T-helper 2 cell treated with Interferon-gamma antibody and Interleukin-4, amounts not matched to agents 5 μg/mL and 100 μg/mL, for 36 hours (primary cell): ENCODE data around the gene HTRA2.

Experiments
- DNase-seq: peaks from one replicate; pipeline ENCODE4 v3.0.0; 2021; ENCODE audit warnings: low spot score
- H3K27ac Mint-ChIP-seq: one replicate; pipeline ENCODE4 v1.8.0; 2021; ENCODE audit warnings: mild to moderate bottlenecking, mixed read lengths
- H3K27me3 Mint-ChIP-seq: one replicate; pipeline ENCODE4 v1.8.0; 2021; ENCODE audit warnings: low read depth, mixed read lengths
- H3K36me3 Mint-ChIP-seq: one replicate; pipeline ENCODE4 v1.8.0; 2021; ENCODE audit warnings: low read depth, mixed read lengths
- H3K4me1 Mint-ChIP-seq: one replicate; pipeline ENCODE4 v1.8.0; 2021; ENCODE audit warnings: low read depth, mixed read lengths
- H3K4me3 Mint-ChIP-seq: one replicate; pipeline ENCODE4 v1.8.0; 2022; ENCODE audit warnings: mild to moderate bottlenecking, moderate library complexity, mixed read lengths
- H3K9me3 Mint-ChIP-seq: one replicate; pipeline ENCODE4 v1.8.0; 2021; ENCODE audit warnings: mixed read lengths

HTRA2 gene

GRCh38 chr2:74516650-74517049 lies 13.1 kb upstream of the HTRA2 start:
- Mint-ChIP-seq H3K27me3 (peaks cover 73% of the 10 kb centered on the region), H3K9me3 (no peaks in the 10 kb centered on the region), H3K36me3 (peaks cover 8% of the 10 kb centered on the region), H3K27ac (no peak overlapping the region), H3K4me1 (peaks cover 16% of the 10 kb centered on the region), H3K4me3 (peak overlapping the region; percentile 76)
- DNase-seq, result no peak

DNA sequence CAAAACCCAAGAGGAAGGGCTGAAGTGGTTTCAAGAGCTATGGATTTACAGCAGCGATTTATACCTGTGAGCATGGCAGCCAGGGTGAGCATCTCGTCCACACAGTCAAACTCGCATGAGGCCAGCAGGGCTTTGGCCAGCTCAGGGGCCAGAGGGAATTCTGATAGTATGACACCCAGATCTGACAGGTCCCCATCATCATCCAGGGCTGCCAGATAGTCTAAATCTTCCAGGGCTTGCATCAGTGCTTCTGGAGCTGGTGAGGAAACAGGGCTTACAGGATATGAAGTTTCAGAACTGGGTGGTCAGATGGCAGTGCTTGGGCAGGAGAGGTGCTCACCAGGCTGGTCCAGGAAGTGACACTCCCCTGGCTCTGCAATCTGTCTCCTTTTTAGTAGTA lies 7.2 kb upstream of the HTRA2 start:
- Mint-ChIP-seq H3K36me3 (peaks cover 23% of the 10 kb centered on the region), H3K4me1 (peaks cover 14% of the 10 kb centered on the region), H3K27me3 (peaks cover 30% of the 10 kb centered on the region), H3K27ac (no peak overlapping the region), H3K9me3 (no peaks in the 10 kb centered on the region), H3K4me3 (no peak overlapping the region)
- no peak for DNase-seq

- peaks cover 20% of the 10 kb centered on the region for H3K4me1 Mint-ChIP-seq
Observed at GRCh38 chr2:74524005-74524404, 5.7 kb upstream of the HTRA2 start.

GRCh38 chr2:74524955-74525716 lies 4.6 kb upstream of the HTRA2 start:
- peaks cover 20% of the 10 kb centered on the region for H3K4me1 Mint-ChIP-seq
- H3K4me3 Mint-ChIP-seq, result no peak overlapping the region
- peaks cover 38% of the 10 kb centered on the region for H3K36me3 Mint-ChIP-seq
- no peak overlapping the region for H3K27ac Mint-ChIP-seq
- no peaks in the 10 kb centered on the region for H3K9me3 Mint-ChIP-seq
- DNase-seq, result no peak
- H3K27me3 Mint-ChIP-seq, result peaks cover 3% of the 10 kb centered on the region

More at GRCh38 chr2:74524005-74524404, 5.7 kb upstream of the HTRA2 start:
- H3K27ac Mint-ChIP-seq, result no peak overlapping the region
- peaks cover 15% of the 10 kb centered on the region for H3K27me3 Mint-ChIP-seq
- DNase-seq, result no peak
- H3K4me3 Mint-ChIP-seq, result no peak overlapping the region
- no peaks in the 10 kb centered on the region for H3K9me3 Mint-ChIP-seq
- H3K36me3 Mint-ChIP-seq, result peaks cover 35% of the 10 kb centered on the region

GRCh38 chr2:74525717-74526648 lies 3.8 kb upstream of the HTRA2 start, which contains the start of gene DQX1:
Gene DQX1, minus strand, starts transcription at chr2:74526231. Its CDS starts 502 bp downstream, at chr2:74525729.
- Mint-ChIP-seq H3K9me3 (no peaks in the 10 kb centered on the region), H3K4me1 (peaks cover 25% of the 10 kb centered on the region), H3K27me3 (no peaks in the 10 kb centered on the region), H3K36me3 (peaks cover 41% of the 10 kb centered on the region), H3K4me3 (peak within 1 kb of the TSS; percentile 44), H3K27ac (peak within 1 kb of the TSS; percentile 16)
- DNase-seq, result no peak

GRCh38 chr2:74526649-74527230 lies 3.0 kb upstream of the HTRA2 start:
- Mint-ChIP-seq H3K4me1 (peaks cover 32% of the 10 kb centered on the region), H3K27ac (peak overlapping the region; percentile 16), H3K4me3 (no peak overlapping the region), H3K36me3 (peaks cover 47% of the 10 kb centered on the region), H3K9me3 (no peaks in the 10 kb centered on the region), H3K27me3 (no peaks in the 10 kb centered on the region)
- no peak for DNase-seq

DNA sequence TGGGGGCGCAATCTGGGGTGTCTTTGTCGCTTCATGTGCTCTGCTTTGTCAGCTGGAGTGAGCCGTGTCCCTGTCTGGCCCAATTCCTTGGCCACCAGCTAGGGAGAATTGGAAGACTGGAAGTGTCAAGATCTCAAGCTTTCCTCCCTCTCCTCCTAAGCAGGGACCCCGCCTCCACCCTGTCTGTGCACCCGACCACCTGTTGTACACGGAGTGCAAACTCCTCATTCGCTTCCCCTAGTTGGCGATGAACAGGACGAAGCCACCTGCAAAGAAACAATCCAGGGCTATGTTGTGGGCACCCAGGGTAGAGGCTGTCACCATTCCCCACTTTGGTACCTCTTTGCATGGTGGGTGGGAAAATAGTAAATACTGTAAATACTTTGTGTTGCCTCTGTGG lies 2.0 kb upstream of the HTRA2 start:
- Mint-ChIP-seq H3K9me3 (no peaks in the 10 kb centered on the region), H3K27ac (peak overlapping the region; percentile 94)

DNA sequence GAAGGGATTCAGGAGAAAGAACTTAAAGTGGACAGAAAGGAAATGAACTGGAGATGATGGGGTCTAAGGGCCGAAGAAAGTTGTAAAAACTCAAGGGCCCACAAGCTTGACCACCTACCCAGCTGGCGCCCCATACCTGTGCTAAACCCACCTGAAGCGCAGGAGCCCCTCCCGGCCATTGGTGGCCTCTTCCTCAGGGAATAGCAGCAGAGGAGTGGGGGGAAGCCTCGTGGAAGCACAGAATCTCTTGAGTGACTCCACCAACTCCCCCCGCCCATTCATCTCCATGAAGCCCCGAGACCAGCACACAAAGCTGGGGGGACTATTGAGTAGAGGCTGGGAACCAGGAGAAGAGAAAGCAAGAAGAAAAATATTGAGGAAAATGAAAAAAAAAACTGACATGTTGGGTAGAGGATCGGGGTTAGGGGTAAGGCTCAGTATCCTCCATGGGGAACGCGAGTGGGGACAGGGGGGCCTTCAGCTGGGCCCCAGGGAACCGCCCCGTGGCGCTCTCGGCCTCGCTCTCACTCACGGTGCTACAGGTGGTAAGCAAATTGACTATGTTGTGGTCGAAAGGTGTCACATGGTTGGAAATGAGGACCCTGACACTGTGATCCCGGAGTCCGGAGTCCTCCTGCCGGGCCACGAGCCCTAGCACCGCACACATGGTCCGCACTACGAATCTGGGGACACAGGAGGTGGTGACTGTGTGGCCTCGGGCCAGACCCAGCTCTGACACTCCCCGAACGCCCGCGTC lies 955 bp upstream of the HTRA2 start:
- no peak for DNase-seq

More for the DNA sequence above, 2.0 kb upstream of the HTRA2 start:
- H3K36me3 Mint-ChIP-seq, result peaks cover 56% of the 10 kb centered on the region
- DNase-seq, result no peak
- H3K27me3 Mint-ChIP-seq, result no peaks in the 10 kb centered on the region
- H3K4me1 Mint-ChIP-seq, result peaks cover 38% of the 10 kb centered on the region
- peak overlapping the region; percentile 98 for H3K4me3 Mint-ChIP-seq

GRCh38 chr2:74530239-74531187 lies 780 bp downstream of the HTRA2 start:
- H3K36me3 Mint-ChIP-seq, result peaks cover 56% of the 10 kb centered on the region
- H3K9me3 Mint-ChIP-seq, result no peaks in the 10 kb centered on the region
- H3K4me1 Mint-ChIP-seq, result peaks cover 38% of the 10 kb centered on the region
- no peaks in the 10 kb centered on the region for H3K27me3 Mint-ChIP-seq
- H3K4me3 Mint-ChIP-seq, result peak overlapping the region; percentile 98
- H3K27ac Mint-ChIP-seq, result peak overlapping the region; percentile 94
- peak; percentile 64 for DNase-seq

More for the DNA sequence above, 955 bp upstream of the HTRA2 start:
- Mint-ChIP-seq H3K36me3 (peaks cover 58% of the 10 kb centered on the region), H3K4me3 (peak overlapping the region; percentile 98), H3K27me3 (no peaks in the 10 kb centered on the region), H3K4me1 (peaks cover 38% of the 10 kb centered on the region), H3K9me3 (no peaks in the 10 kb centered on the region), H3K27ac (peak overlapping the region; percentile 94)

DNA sequence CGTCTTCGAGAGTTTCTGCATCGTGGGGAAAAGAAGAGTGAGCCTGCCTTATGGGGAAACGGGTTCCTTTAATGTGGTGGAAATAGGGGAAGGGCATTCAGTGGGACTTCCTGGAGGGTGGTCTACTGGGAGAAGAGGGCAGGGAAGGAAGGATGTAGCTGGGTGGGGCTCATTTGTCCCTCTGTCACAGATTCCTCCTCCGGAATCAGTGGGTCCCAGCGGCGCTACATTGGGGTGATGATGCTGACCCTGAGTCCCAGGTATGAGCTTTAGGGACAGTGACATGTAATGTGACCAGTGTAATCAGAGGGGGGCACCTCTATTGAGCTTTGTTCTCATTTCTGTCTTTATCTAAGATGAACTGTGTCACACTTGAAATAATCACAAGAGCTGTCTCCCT lies 1.9 kb downstream of the HTRA2 start:
- H3K4me3 Mint-ChIP-seq, result peak overlapping the region; percentile 98
- peak overlapping the region; percentile 94 for H3K27ac Mint-ChIP-seq
- no peaks in the 10 kb centered on the region for H3K9me3 Mint-ChIP-seq
- no peak for DNase-seq
- no peaks in the 10 kb centered on the region for H3K27me3 Mint-ChIP-seq
- H3K36me3 Mint-ChIP-seq, result peaks cover 46% of the 10 kb centered on the region
- H3K4me1 Mint-ChIP-seq, result peaks cover 31% of the 10 kb centered on the region

- peaks cover 28% of the 10 kb centered on the region for H3K4me1 Mint-ChIP-seq
- H3K36me3 Mint-ChIP-seq, result peaks cover 40% of the 10 kb centered on the region
- no peaks in the 10 kb centered on the region for H3K27me3 Mint-ChIP-seq
- H3K27ac Mint-ChIP-seq, result peak overlapping the region; percentile 63
- DNase-seq, result no peak
- no peaks in the 10 kb centered on the region for H3K9me3 Mint-ChIP-seq
- peak overlapping the region; percentile 98 for H3K4me3 Mint-ChIP-seq
Observed at GRCh38 chr2:74532222-74532621, 2.5 kb downstream of the HTRA2 start.

GRCh38 chr2:74533464-74533863 lies 3.7 kb downstream of the HTRA2 start:
- no peak for DNase-seq
- Mint-ChIP-seq H3K4me3 (no peak overlapping the region), H3K9me3 (no peaks in the 10 kb centered on the region), H3K4me1 (peaks cover 19% of the 10 kb centered on the region), H3K27me3 (peaks cover 8% of the 10 kb centered on the region), H3K36me3 (peaks cover 28% of the 10 kb centered on the region), H3K27ac (no peak overlapping the region)
